MM.1S (cell line): ENCODE data around the gene WBP1.
"Not testable (repeated sequence)": the region's sequence is repeated elsewhere in the genome, so short reads cannot be mapped to it uniquely, and the experiment has no call there.

Experiments
- DNase-seq: peaks from one replicate; pipeline ENCODE4 v3.0.0-alpha.2; 2015
- H2AFZ ChIP-seq: fragments of 300-600 bp; sonication (generic); 2 replicates; pipeline ENCODE4 v1.6.0; 2016; ENCODE audit warnings: antibody characterized with exemption, low read length
- H3F3A ChIP-seq: fragments of 300-600 bp; sonication (generic); 2 replicates; pipeline ENCODE4 v1.6.1; 2016; ENCODE audit warnings: mild to moderate bottlenecking, antibody characterized with exemption, low read length, moderate library complexity, mixed read lengths; ENCODE audit not compliant: insufficient read depth
- H3K27ac ChIP-seq: fragments of 300-600 bp; sonication (generic); 2 replicates; pipeline ENCODE4 v1.5.1; 2016; ENCODE audit warnings: mild to moderate bottlenecking, low read length
- H3K27me3 ChIP-seq: fragments of 300-600 bp; sonication (generic); replicated peaks from 2 replicates; pipeline ENCODE4 v1.6.0; 2016; ENCODE audit warnings: low read length; ENCODE audit not compliant: insufficient read depth
- H3K36me3 ChIP-seq: fragments of 300-600 bp; sonication (generic); replicated peaks from 2 replicates; pipeline ENCODE4 v1.6.1; 2016; ENCODE audit warnings: mild to moderate bottlenecking, low read length, mixed read lengths; ENCODE audit not compliant: insufficient read depth
- H3K4me1 ChIP-seq: fragments of 300-600 bp; sonication (generic); 2 replicates; pipeline ENCODE4 v1.6.1; 2016; ENCODE audit warnings: low read length, mixed read lengths
- H3K4me2 ChIP-seq: fragments of 300-600 bp; sonication (generic); 2 replicates; pipeline ENCODE4 v1.6.0; 2016; ENCODE audit warnings: low read depth, low read length
- H3K4me3 ChIP-seq: fragments of 300-600 bp; sonication (generic); 2 replicates; pipeline ENCODE4 v1.5.1; 2016; ENCODE audit warnings: low read length, mixed read lengths
- H3K79me2 ChIP-seq: fragments of 300-600 bp; sonication (generic); 2 replicates; pipeline ENCODE4 v1.6.1; 2016; ENCODE audit warnings: mixed run types, low read length, mixed read lengths
- H3K9ac ChIP-seq: fragments of 300-600 bp; sonication (generic); 2 replicates; pipeline ENCODE4 v1.6.1; 2016; ENCODE audit warnings: low read length, mixed read lengths
- H3K9me2 ChIP-seq: fragments of 300-600 bp; sonication (generic); replicated peaks from 2 replicates; pipeline ENCODE4 v1.6.1; 2016; ENCODE audit warnings: mild to moderate bottlenecking, low read length, mixed read lengths; ENCODE audit not compliant: insufficient read depth
- H3K9me3 ChIP-seq: fragments of 300-600 bp; sonication (generic); replicated peaks from 2 replicates; pipeline ENCODE4 v1.6.1; 2016; ENCODE audit warnings: mild to moderate bottlenecking, low read length, mixed read lengths; ENCODE audit not compliant: insufficient read depth
- H4K20me1 ChIP-seq: fragments of 300-600 bp; sonication (generic); 2 replicates; pipeline ENCODE4 v1.6.1; 2016; ENCODE audit warnings: mild to moderate bottlenecking, low read length, moderate library complexity, mixed read lengths; ENCODE audit not compliant: insufficient read depth
- EZH2 ChIP-seq: fragments of 300-600 bp; sonication (generic); optimal IDR thresholded peaks from 2 replicates; pipeline ENCODE3; 2017; ENCODE audit warnings: low read depth, mild to moderate bottlenecking, antibody characterized with exemption, low read length, mixed read lengths
- EZH2phosphoT487 ChIP-seq: fragments of 300-600 bp; sonication (generic); IDR thresholded peaks from 2 replicates; pipeline ENCODE4 v1.6.1; 2018; ENCODE audit warnings: antibody characterized with exemption, low read length
- TF ChIP-seq, protein P1 (sequence below): fragments of 300-600 bp; sonication (generic); IDR thresholded peaks from 2 replicates; pipeline ENCODE4 v1.5.1; 2016; ENCODE audit warnings: antibody characterized with exemption, low read length, mixed read lengths

The WBP1 gene

DNA sequence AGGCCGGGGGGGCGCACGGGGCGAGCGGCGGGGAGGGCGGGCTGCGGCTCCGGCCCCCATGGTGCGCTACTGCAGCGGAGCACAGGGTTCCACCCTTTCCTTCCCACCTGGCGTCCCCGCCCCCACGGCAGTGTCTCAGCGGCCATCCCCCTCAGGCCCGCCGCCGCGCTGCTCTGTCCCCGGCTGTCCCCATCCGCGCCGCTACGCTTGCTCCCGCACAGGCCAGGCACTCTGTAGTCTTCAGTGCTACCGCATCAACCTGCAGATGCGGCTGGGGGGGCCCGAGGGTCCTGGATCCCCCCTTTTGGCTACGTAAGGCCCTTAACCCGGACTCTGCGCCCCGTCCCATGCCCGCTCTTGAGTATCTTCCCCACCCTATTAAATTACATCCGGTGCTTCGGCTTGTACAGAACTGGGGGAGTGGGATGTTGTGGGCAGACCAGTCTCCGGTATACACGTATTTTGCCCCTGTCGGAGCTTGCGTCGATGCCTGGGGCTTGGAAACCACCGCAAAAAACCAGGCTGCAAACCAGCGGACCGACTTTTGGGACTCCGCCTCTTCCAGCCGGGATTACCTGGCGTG is 598 bp upstream of the WBP1 start:
- peak; percentile 85 for DNase-seq
- H3K9ac ChIP-seq: peak overlapping the region; percentile 92
- TF ChIP-seq EZH2phosphoT487 (no peak), EZH2 (no peak)
- TF ChIP-seq, protein P1, sequence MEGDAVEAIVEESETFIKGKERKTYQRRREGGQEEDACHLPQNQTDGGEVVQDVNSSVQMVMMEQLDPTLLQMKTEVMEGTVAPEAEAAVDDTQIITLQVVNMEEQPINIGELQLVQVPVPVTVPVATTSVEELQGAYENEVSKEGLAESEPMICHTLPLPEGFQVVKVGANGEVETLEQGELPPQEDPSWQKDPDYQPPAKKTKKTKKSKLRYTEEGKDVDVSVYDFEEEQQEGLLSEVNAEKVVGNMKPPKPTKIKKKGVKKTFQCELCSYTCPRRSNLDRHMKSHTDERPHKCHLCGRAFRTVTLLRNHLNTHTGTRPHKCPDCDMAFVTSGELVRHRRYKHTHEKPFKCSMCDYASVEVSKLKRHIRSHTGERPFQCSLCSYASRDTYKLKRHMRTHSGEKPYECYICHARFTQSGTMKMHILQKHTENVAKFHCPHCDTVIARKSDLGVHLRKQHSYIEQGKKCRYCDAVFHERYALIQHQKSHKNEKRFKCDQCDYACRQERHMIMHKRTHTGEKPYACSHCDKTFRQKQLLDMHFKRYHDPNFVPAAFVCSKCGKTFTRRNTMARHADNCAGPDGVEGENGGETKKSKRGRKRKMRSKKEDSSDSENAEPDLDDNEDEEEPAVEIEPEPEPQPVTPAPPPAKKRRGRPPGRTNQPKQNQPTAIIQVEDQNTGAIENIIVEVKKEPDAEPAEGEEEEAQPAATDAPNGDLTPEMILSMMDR: no peak

GRCh38 chr2:74458938-74459363 is 713 bp downstream of the WBP1 start:
- Histone ChIP-seq H3K9me3 (no peaks in the 10 kb centered on the region), H3K4me3 (peak overlapping the region; percentile 69), H3K9ac (peak overlapping the region; percentile 57), H3K79me2 (peaks cover 31% of the 10 kb centered on the region), H3K36me3 (no peaks in the 10 kb centered on the region), H3K27me3 (no peaks in the 10 kb centered on the region), H3K4me2 (peak overlapping the region; percentile 77), H3K27ac (peak overlapping the region; percentile 2; the same call in 1 of the 2 replicates), H3F3A (peaks cover 13% of the 10 kb centered on the region; the same call in 1 of the 2 replicates), H2AFZ (no peak overlapping the region), H3K9me2 (no peaks in the 10 kb centered on the region), H3K4me1 (peaks cover 16% of the 10 kb centered on the region), H4K20me1 (no peaks in the 10 kb centered on the region)
- DNase-seq: no peak
- TF ChIP-seq EZH2: no peak
- no peak for TF ChIP-seq EZH2phosphoT487
- TF ChIP-seq, protein P1: no peak

More for the DNA sequence above, 598 bp upstream of the WBP1 start:
- H3K9me3 ChIP-seq: no peaks in the 10 kb centered on the region
- H3K4me2 ChIP-seq: peak overlapping the region; percentile 86
- peaks cover 13% of the 10 kb centered on the region; the same call in 1 of the 2 replicates for H3F3A ChIP-seq
- H3K4me3 ChIP-seq: peak overlapping the region; percentile 86
- H3K79me2 ChIP-seq: peaks cover 23% of the 10 kb centered on the region
- peak overlapping the region; percentile 83 for H2AFZ ChIP-seq
- peak overlapping the region; percentile 97 for H3K27ac ChIP-seq
- H3K4me1 ChIP-seq: peaks cover 19% of the 10 kb centered on the region
- no peaks in the 10 kb centered on the region for H3K27me3 ChIP-seq
- no peaks in the 10 kb centered on the region for H3K36me3 ChIP-seq
- H4K20me1 ChIP-seq: no peaks in the 10 kb centered on the region
- H3K9me2 ChIP-seq: no peaks in the 10 kb centered on the region

- H4K20me1 ChIP-seq, H3K9ac ChIP-seq, H3K27me3 ChIP-seq, DNase-seq, H3K27ac ChIP-seq, H3K9me2 ChIP-seq, H2AFZ ChIP-seq, H3K9me3 ChIP-seq, H3K36me3 ChIP-seq: not testable (repeated sequence)
- Histone ChIP-seq H3K4me3 (peak overlapping the region; percentile 69; the same call in 1 of the 2 replicates), H3K4me1 (peaks cover 20% of the 10 kb centered on the region), H3K4me2 (peak overlapping the region; percentile 77), H3F3A (peaks cover 13% of the 10 kb centered on the region; the same call in 1 of the 2 replicates), H3K79me2 (peaks cover 38% of the 10 kb centered on the region)
Measured at GRCh38 chr2:74459503-74460118, 1.4 kb downstream of the WBP1 start.

- peaks cover 40% of the 10 kb centered on the region for H3K79me2 ChIP-seq
- H4K20me1 ChIP-seq, H3K27ac ChIP-seq, H3K9me2 ChIP-seq, H2AFZ ChIP-seq, H3K4me2 ChIP-seq, H3K27me3 ChIP-seq, H3K9ac ChIP-seq, DNase-seq, H3K9me3 ChIP-seq, H3K4me3 ChIP-seq, H3K36me3 ChIP-seq: not testable (repeated sequence)
- H3K4me1 ChIP-seq: peaks cover 20% of the 10 kb centered on the region
- peaks cover 13% of the 10 kb centered on the region; the same call in 1 of the 2 replicates for H3F3A ChIP-seq
Measured at GRCh38 chr2:74460187-74460586, 1.9 kb downstream of the WBP1 start.
